ENCODE data around the gene RAPGEF6.

DNA sequence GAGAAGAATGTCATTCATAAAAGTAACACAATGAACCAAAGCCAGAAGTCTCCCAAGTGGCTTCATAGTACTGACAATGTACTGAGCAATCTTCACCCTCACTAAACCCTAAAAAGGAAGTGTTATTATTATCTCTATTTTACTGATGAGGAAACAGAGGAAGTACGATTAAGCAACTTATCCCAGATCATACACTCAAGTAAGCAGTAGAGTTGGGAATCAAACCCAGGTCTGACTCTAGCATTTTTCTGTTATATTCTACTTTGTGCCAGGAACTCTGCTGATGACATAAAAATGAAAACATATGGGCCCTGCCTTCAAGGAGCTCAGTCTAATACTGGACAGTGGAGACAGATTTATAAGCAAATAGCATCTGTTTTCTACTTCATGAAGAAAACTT lies 109.2 kb downstream of the RAPGEF6 start:
- no peak for TF ChIP-seq GATA2 (IDR thresholded peaks at IDR 0.05; ENCODE audit: low read depth, low read length)
- TF ChIP-seq GATA3 (IDR thresholded peaks at IDR 0.05; ENCODE audit: low read depth, low read length) = no peak
